ENCODE results near the gene C1R.

DNA sequence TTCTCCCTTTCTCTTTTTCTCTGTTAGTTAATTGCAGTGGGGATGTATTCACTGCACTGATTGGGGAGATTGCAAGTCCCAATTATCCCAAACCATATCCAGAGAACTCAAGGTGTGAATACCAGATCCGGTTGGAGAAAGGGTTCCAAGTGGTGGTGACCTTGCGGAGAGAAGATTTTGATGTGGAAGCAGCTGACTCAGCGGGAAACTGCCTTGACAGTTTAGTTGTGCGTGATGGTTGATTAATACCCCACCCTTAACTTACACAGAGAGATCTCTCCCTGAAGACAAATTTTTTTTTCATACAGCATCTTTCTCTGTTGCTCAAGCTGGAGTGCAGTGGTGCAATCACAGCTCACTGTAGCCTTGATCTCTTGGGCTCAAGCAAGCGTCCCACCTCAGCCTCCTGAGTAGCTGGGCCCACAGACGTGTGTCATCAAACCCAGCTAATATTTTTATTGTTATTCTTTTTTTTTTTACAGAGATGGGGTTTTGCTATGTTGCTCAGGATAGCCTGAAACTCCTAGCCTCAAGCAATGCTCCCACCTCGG is 27.1 kb downstream of the C1R start:
- TF ChIP-seq, protein P1, sequence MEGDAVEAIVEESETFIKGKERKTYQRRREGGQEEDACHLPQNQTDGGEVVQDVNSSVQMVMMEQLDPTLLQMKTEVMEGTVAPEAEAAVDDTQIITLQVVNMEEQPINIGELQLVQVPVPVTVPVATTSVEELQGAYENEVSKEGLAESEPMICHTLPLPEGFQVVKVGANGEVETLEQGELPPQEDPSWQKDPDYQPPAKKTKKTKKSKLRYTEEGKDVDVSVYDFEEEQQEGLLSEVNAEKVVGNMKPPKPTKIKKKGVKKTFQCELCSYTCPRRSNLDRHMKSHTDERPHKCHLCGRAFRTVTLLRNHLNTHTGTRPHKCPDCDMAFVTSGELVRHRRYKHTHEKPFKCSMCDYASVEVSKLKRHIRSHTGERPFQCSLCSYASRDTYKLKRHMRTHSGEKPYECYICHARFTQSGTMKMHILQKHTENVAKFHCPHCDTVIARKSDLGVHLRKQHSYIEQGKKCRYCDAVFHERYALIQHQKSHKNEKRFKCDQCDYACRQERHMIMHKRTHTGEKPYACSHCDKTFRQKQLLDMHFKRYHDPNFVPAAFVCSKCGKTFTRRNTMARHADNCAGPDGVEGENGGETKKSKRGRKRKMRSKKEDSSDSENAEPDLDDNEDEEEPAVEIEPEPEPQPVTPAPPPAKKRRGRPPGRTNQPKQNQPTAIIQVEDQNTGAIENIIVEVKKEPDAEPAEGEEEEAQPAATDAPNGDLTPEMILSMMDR (IDR thresholded peaks at IDR 0.05), result no peak
- TF ChIP-seq RAD21 (IDR thresholded peaks at IDR 0.05; ENCODE audit: low read length), result no peak
- no peak for TF ChIP-seq TCF12 (IDR thresholded peaks at IDR 0.05)
- no peak for TF ChIP-seq RFX5 (IDR thresholded peaks at IDR 0.05; ENCODE audit: low read length)
- TF ChIP-seq, protein P2, sequence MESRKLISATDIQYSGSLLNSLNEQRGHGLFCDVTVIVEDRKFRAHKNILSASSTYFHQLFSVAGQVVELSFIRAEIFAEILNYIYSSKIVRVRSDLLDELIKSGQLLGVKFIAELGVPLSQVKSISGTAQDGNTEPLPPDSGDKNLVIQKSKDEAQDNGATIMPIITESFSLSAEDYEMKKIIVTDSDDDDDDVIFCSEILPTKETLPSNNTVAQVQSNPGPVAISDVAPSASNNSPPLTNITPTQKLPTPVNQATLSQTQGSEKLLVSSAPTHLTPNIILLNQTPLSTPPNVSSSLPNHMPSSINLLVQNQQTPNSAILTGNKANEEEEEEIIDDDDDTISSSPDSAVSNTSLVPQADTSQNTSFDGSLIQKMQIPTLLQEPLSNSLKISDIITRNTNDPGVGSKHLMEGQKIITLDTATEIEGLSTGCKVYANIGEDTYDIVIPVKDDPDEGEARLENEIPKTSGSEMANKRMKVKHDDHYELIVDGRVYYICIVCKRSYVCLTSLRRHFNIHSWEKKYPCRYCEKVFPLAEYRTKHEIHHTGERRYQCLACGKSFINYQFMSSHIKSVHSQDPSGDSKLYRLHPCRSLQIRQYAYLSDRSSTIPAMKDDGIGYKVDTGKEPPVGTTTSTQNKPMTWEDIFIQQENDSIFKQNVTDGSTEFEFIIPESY (IDR thresholded peaks at IDR 0.05; ENCODE audit: borderline replicate concordance, low read depth), result no peak
- TF ChIP-seq, protein P3, sequence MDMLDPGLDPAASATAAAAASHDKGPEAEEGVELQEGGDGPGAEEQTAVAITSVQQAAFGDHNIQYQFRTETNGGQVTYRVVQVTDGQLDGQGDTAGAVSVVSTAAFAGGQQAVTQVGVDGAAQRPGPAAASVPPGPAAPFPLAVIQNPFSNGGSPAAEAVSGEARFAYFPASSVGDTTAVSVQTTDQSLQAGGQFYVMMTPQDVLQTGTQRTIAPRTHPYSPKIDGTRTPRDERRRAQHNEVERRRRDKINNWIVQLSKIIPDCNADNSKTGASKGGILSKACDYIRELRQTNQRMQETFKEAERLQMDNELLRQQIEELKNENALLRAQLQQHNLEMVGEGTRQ (IDR thresholded peaks at IDR 0.05; ENCODE audit: borderline replicate concordance, low read depth, low read length), result no peak
- no peak for TF ChIP-seq NFIC (IDR thresholded peaks at IDR 0.05; ENCODE audit: borderline replicate concordance)
- no peak for TF ChIP-seq GABPA (IDR thresholded peaks at IDR 0.05; ENCODE audit: low read depth)
- TF ChIP-seq, protein P4, sequence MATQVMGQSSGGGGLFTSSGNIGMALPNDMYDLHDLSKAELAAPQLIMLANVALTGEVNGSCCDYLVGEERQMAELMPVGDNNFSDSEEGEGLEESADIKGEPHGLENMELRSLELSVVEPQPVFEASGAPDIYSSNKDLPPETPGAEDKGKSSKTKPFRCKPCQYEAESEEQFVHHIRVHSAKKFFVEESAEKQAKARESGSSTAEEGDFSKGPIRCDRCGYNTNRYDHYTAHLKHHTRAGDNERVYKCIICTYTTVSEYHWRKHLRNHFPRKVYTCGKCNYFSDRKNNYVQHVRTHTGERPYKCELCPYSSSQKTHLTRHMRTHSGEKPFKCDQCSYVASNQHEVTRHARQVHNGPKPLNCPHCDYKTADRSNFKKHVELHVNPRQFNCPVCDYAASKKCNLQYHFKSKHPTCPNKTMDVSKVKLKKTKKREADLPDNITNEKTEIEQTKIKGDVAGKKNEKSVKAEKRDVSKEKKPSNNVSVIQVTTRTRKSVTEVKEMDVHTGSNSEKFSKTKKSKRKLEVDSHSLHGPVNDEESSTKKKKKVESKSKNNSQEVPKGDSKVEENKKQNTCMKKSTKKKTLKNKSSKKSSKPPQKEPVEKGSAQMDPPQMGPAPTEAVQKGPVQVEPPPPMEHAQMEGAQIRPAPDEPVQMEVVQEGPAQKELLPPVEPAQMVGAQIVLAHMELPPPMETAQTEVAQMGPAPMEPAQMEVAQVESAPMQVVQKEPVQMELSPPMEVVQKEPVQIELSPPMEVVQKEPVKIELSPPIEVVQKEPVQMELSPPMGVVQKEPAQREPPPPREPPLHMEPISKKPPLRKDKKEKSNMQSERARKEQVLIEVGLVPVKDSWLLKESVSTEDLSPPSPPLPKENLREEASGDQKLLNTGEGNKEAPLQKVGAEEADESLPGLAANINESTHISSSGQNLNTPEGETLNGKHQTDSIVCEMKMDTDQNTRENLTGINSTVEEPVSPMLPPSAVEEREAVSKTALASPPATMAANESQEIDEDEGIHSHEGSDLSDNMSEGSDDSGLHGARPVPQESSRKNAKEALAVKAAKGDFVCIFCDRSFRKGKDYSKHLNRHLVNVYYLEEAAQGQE (IDR thresholded peaks at IDR 0.05; ENCODE audit: low read depth, low read length), result no peak

All from SK-N-SH (cell line).